GM18861 (cell line): Measurements from ENCODE around the gene CGB8.

ENCODE experiments used
- ATAC-seq: cut with Tn5 transposase; IDR thresholded peaks from one replicate; pipeline ENCODE4 v1.9.1; 2021; ENCODE audit not compliant: unreplicated experiment

The CGB8 gene

DNA sequence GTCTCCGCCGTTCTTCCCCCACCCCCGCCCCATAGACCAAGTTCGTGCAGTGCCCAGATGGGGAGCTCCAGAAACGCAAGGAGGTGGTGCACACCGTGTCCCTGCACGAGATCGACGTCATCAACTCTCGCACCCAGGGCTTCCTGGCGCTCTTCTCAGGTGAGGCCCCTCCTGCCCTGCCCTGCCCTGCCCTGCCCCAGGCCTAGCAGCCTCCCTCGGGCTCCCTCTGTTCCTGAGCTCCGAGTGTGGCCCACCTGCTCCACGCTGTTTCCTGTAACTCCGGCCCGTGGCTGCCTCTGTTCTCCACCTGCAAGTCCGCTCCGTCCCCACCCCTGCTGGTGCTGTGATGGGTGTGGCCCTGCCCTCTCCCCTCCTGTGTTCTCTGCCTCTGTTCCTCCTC, 38.5 kb downstream of the CGB8 start:
- no peak for ATAC-seq

- ATAC-seq, result no peak
Measured at GRCh38 chr19:49009828-49010227, 39.1 kb downstream of the CGB8 start.

DNA sequence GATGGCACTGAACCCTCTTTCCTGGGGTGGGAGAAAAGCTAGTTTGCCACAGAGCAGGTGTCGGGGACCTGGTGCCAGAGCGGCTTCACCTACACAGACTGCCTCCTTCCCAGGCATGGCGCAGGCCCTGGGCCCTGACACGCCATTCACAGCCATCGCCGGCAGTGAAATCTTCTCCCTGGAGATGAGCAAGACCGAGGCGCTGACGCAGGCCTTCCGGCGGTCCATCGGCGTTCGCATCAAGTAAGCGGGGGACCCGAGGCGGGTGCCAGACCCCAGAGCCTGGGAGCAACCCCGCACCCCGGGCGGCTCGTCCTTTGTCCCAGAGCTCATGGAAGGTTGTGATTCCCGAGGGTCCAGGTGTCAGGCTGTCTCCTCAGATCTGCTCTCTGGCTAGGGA, 42.0 kb downstream of the CGB8 start:
- no peak for ATAC-seq

- ATAC-seq, result no peak
Measured at GRCh38 chr19:49004964-49005614, 43.8 kb downstream of the CGB8 start.

GRCh38 chr19:49004133-49004532, 44.8 kb downstream of the CGB8 start:
- no peak for ATAC-seq

- no peak for ATAC-seq
Measured at GRCh38 chr19:48999481-49000325, 49.2 kb downstream of the CGB8 start.

GRCh38 chr19:48997972-48998371, 50.9 kb downstream of the CGB8 start:
- ATAC-seq, result no peak
